LNCAP (cell line): Measurements from ENCODE around the gene OR2M5.

Source experiments
- TF ChIP-seq, protein P1 (sequence below): fragments of 450-650 bp; IDR thresholded peaks from 2 replicates; pipeline ENCODE4 v1.5.1; 2017; ENCODE audit warnings: mild to moderate bottlenecking

Gene OR2M5, protein sequence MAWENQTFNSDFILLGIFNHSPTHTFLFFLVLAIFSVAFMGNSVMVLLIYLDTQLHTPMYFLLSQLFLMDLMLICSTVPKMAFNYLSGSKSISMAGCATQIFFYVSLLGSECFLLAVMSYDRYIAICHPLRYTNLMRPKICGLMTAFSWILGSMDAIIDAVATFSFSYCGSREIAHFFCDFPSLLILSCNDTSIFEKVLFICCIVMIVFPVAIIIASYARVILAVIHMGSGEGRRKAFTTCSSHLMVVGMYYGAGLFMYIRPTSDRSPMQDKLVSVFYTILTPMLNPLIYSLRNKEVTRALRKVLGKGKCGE

DNA sequence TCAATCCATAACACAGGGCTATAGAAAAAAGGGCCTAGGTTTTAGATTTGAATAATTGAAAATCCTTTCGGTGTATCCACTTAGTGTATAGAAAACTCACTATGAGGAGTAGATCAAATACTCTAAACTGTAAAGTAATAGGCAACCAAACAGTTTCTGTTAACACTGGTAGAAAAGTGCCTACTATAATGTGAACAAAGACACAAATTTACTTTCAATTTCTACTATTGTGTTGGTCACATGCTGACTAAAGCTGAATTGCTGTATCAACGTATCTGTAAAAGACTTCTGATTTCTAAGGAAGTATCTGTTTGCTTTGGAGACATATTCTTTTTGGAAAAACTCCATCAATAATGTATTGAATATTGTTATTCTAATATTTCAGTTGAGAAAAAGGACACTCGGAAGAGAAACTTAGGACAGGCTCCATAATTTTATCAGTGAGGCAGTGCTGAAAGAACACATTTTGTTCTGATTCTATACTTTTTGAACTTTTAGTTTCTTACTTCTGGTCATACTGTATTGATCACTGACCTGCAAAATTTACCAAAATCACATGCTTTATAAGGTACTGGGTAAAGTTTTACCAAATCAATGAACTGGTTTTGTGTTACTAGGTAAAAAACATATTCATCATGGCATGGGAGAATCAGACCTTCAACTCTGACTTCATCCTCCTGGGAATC is at the start of gene OR2M5:
Gene OR2M5 (plus strand): TSS at position 636 of the 686 bp plus-strand sequence. CDS start 0 bp downstream, at position 636.
- TF ChIP-seq, protein P1, sequence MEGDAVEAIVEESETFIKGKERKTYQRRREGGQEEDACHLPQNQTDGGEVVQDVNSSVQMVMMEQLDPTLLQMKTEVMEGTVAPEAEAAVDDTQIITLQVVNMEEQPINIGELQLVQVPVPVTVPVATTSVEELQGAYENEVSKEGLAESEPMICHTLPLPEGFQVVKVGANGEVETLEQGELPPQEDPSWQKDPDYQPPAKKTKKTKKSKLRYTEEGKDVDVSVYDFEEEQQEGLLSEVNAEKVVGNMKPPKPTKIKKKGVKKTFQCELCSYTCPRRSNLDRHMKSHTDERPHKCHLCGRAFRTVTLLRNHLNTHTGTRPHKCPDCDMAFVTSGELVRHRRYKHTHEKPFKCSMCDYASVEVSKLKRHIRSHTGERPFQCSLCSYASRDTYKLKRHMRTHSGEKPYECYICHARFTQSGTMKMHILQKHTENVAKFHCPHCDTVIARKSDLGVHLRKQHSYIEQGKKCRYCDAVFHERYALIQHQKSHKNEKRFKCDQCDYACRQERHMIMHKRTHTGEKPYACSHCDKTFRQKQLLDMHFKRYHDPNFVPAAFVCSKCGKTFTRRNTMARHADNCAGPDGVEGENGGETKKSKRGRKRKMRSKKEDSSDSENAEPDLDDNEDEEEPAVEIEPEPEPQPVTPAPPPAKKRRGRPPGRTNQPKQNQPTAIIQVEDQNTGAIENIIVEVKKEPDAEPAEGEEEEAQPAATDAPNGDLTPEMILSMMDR, result no peak

DNA sequence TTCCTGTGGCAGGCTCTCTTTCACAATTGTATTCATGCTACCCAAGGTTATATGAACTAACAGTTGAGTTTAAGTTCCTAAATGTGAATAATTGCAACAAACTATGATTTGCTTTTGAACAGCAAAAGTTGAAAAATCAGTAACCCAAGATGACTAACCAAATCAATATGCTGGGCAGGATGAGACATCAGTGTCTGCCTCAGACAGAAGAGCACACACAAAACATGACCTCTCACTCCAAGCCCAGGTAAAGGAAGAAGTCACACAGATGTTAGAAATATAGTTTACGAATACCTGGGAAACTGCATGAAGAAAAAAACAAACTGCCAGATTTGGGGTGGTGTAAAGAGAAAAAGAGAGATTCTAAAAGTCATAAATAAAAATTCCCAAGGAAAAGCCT is 46.4 kb upstream of the OR2M5 start:
- TF ChIP-seq, protein P1, result no peak

DNA sequence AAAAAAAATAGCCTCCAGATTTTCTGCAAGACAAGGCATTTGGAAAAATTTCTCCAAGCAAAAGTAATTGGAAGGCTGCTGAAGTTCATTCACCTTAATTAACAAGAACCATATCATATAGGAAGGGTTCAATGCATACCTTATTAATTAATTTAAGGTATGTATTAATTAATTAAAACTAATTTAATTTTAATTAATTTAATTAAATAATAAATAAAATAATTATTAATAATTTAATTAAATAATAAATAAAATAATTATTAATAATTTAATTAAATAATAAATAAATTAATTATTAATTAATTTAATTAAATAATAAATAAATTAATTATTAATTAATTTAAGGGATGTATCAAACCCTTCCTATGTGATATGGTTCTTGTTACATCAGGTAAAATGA is 42.1 kb upstream of the OR2M5 start:
- TF ChIP-seq, protein P1, result no peak

GRCh38 chr1:248111157-248111556 is 33.8 kb upstream of the OR2M5 start:
- TF ChIP-seq, protein P1, result no peak

DNA sequence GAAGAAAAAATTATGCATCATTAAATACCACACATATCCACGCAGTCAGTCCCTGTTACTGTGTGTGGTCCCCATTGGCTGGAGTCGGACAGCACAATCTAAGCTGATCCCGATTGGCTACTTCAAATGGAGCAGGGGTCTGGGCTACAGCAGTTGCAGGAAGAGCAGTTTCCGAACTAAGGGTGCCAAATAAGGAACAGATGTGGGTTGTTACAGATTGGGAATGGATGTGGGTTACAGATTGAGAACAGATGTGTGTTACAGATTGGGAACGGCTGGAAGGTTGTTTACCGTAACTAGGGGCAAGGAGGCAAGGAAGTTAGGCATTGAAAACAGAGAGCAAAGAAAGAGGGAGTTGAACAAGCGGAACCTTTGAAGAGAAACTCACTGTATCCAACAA is 30.1 kb upstream of the OR2M5 start:
- TF ChIP-seq, protein P1, result no peak

DNA sequence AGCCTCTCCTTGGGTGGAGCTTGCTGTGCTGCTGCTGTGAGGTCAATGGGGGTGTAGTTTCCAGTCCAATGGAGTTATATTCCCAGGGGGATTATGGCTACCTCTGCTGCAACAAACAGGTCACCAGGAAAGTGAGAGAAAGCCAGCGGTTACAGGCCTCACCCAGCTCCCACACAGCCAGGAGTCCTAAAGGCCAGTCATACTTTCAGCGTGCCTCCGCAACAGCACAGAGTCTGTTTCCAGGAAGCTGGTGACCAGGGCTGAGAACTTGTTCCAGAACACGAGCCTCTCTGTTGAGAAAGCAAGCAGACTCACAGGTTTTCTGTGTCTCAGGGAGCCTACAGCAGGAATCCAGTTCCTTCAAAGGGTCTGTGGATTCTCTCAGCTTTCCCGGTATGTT is 17.3 kb upstream of the OR2M5 start:
- TF ChIP-seq, protein P1, result no peak

DNA sequence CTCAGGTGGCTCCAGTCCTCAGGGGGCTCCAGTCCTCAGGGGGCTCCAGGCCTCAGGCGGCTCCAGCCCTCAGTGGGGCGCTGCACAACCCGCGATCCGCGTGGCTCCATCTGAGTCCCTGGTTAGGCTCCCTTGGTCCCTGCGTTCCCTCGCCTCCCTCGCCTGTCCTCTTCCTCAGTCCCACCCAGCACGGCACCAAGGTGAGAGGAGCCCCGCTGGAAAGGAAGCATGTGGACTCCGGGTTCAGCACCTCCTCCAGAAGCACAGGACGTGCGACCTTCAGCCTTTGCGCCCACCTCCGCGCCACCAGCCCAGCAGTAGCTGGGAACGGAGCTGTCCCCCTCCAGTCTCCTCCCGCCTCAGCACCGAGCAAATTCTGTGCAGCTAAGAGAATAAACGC is 8.1 kb upstream of the OR2M5 start:
- TF ChIP-seq, protein P1, result no peak
